8988T (cell line): ENCODE data around the gene CORT.

Source experiments
- DNase-seq: peaks from one replicate; pipeline ENCODE4 v3.0.0; 2011

CORT gene

GRCh38 chr1:10479296-10479695 lies 29.5 kb downstream of the CORT start:
- no peak for DNase-seq

- no peak for DNase-seq
These were observed 30.8 kb downstream of the CORT start for GRCh38 chr1:10480614-10481013.

- DNase-seq, result no peak
These were observed 34.7 kb downstream of the CORT start for GRCh38 chr1:10484521-10484920.

GRCh38 chr1:10489291-10490055 lies 39.6 kb downstream of the CORT start:
- DNase-seq, result no peak

- DNase-seq, result no peak
These were observed 40.6 kb downstream of the CORT start for GRCh38 chr1:10490286-10490970.

GRCh38 chr1:10494418-10494753 lies 44.6 kb downstream of the CORT start:
- no peak for DNase-seq

GRCh38 chr1:10494754-10495474 lies 45.1 kb downstream of the CORT start:
- peak; percentile 42 for DNase-seq

GRCh38 chr1:10495475-10495817 lies 45.6 kb downstream of the CORT start:
- DNase-seq, result no peak

- no peak for DNase-seq
These were observed 46.1 kb downstream of the CORT start for GRCh38 chr1:10495952-10496351.

- DNase-seq, result no peak
These were observed 47.3 kb downstream of the CORT start for GRCh38 chr1:10497109-10497508.

- DNase-seq, result no peak
These were observed 48.4 kb downstream of the CORT start for GRCh38 chr1:10498231-10498630.
